D721Med (cell line): ENCODE results near the gene NR5A2.
A peak's percentile ranks its signal among the peaks of the same experiment; 100 is the strongest.

Experiments
- DNase-seq: peaks from one replicate; pipeline ENCODE4 v3.0.0; 2011; ENCODE audit warnings: low spot score; ENCODE audit not compliant: insufficient read length
- FAIRE-seq: peaks from 2 replicates; lab custom pipeline; 2011; peaks lifted over from hg19 to GRCh38; lab: Jason Lieb, UNC
- CTCF ChIP-seq: IDR thresholded peaks from 2 replicates; pipeline ENCODE4 v1.5.1; 2012; ENCODE audit warnings: mild to moderate bottlenecking, control low read depth; ENCODE audit not compliant: insufficient read depth; ENCODE audit errors: missing control alignments

Gene NR5A2

GRCh38 chr1:200081969-200082245 lies 54.4 kb downstream of the NR5A2 start:
- FAIRE-seq: no peak

GRCh38 chr1:200082329-200082728 lies 54.8 kb downstream of the NR5A2 start:
- no peak for FAIRE-seq
- no peak for TF ChIP-seq CTCF
- DNase-seq: no peak

More at GRCh38 chr1:200081969-200082245, 54.4 kb downstream of the NR5A2 start:
- no peak for TF ChIP-seq CTCF
- DNase-seq: no peak

- peak; percentile 25 for TF ChIP-seq CTCF
- no peak for FAIRE-seq
- DNase-seq: no peak
Measured at GRCh38 chr1:200090252-200091159, 63.0 kb downstream of the NR5A2 start.

- DNase-seq: no peak
- FAIRE-seq: no peak
- TF ChIP-seq CTCF: no peak
Measured at GRCh38 chr1:200095057-200095577, 67.6 kb downstream of the NR5A2 start.

GRCh38 chr1:200096774-200097173 lies 69.3 kb downstream of the NR5A2 start:
- TF ChIP-seq CTCF: no peak
- DNase-seq (no peak), FAIRE-seq (no peak)

GRCh38 chr1:200099040-200099439 lies 71.5 kb downstream of the NR5A2 start:
- DNase-seq (no peak), FAIRE-seq (no peak)
- TF ChIP-seq CTCF: no peak

GRCh38 chr1:200103966-200104583 lies 76.6 kb downstream of the NR5A2 start:
- DNase-seq (no peak), FAIRE-seq (no peak)
- no peak for TF ChIP-seq CTCF
